ENCODE results near the gene EIF5A2.

Gene EIF5A2

DNA sequence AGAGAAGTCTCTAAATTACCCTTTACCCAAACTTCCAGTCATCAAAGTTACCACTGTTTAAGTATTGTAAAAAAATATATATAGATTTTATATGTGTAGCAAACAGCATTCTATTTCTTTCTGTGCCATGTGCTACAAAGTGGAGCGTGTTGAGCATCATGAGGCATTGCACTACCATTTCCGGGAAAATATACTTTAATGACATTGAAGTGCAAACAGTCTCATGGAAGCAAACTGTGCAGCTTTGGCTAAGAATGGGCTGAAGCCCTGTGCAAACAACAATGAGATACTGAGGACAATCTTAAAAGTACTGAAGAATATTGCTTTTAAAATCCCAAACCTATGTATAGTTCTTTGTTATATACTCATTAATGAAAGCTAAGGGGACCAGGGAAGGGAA, 31.9 kb downstream of the EIF5A2 start:
- no peak for DNase-seq
- no peak overlapping the region for H3K27ac Mint-ChIP-seq
- H3K36me3 Mint-ChIP-seq (ENCODE audit: low read depth): no peaks in the 10 kb centered on the region
- no peak overlapping the region for H3K4me3 Mint-ChIP-seq
- no peaks in the 10 kb centered on the region for H3K27me3 Mint-ChIP-seq
- H3K4me1 Mint-ChIP-seq (ENCODE audit: low read depth): no peaks in the 10 kb centered on the region
- H3K9me3 Mint-ChIP-seq: no peaks in the 10 kb centered on the region

DNA sequence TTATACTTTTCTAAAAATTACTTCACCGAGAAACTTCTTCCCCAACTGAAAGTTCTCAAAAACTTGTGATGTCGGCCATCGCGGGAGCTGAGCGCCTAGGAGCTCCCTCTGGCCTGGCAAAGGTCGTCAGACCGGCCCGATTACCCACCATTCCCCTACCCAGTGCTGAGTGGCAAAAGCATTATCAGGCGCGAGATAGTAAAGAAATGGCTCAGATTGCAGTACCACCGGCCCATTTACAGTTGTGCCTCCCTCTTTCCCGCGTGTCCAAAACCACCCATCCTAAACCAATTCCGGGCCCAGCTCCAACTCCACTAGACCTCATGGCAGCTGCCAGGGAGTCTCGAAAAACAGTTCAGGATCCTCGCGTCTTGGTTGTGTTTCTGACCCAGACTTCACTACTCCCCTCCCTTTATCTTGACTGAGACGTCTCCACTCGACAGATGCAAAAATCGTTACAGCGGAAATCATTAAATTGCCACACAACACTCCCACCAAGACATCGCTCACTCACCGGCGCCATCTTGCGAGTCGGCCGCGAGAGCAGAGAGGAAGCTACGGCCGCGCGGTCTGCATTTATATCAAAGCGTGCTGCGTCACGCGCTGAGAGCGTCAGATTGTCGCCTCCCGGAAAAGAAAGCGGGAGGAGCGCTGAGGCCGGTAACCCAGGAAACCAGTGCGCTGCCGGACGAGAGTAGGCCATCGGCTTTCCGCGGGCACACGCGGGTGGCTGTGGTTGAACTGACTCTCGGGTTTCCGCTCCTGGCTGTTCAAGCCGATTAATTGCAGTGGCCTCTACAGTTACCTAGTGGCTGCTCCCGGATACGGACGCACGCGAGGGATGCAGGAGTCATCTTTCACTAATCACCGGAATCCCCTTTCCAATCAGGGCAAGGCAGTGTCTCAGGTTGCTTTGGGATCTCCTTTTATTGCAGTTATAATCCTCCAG, 38.5 kb downstream of the EIF5A2 start, which contains the start of gene RPL22L1:
TSS of gene RPL22L1 (minus strand) at position 551 of the 949 bp plus-strand sequence. CDS start at position 523, 28 bp downstream.
- H3K9me3 Mint-ChIP-seq: no peaks in the 10 kb centered on the region
- H3K36me3 Mint-ChIP-seq (ENCODE audit: low read depth): peaks cover 56% of the 10 kb centered on the region
- H3K27ac Mint-ChIP-seq: peak within 1 kb of the TSS; percentile 99
- peak within 1 kb of the TSS; percentile 96 for H3K4me3 Mint-ChIP-seq
- DNase-seq: peak; percentile 93
- H3K4me1 Mint-ChIP-seq (ENCODE audit: low read depth): peaks cover 24% of the 10 kb centered on the region
- H3K27me3 Mint-ChIP-seq: no peaks in the 10 kb centered on the region

DNA sequence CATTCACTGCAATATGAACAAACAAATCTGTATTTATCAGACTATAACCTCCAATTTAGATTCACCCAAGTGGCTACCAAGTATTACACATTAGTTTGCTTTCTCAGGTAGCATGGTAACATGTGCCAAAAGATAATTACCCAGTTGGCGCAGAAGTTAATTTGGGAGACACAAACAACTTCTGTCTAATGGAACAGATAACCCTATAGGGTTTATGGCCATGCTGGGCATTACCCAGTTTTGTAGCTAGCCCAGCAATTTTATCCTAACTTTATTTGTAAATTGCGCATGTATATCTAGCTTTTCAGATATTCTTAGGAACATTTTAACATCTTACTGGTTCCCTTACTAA, 39.2 kb downstream of the EIF5A2 start:
- no peak for DNase-seq
- Mint-ChIP-seq H3K4me3 (peak overlapping the region; percentile 96), H3K9me3 (no peaks in the 10 kb centered on the region), H3K27ac (peak overlapping the region; percentile 99), H3K36me3 (ENCODE audit: low read depth) (peaks cover 59% of the 10 kb centered on the region), H3K27me3 (no peaks in the 10 kb centered on the region), H3K4me1 (ENCODE audit: low read depth) (peaks cover 26% of the 10 kb centered on the region)

DNA sequence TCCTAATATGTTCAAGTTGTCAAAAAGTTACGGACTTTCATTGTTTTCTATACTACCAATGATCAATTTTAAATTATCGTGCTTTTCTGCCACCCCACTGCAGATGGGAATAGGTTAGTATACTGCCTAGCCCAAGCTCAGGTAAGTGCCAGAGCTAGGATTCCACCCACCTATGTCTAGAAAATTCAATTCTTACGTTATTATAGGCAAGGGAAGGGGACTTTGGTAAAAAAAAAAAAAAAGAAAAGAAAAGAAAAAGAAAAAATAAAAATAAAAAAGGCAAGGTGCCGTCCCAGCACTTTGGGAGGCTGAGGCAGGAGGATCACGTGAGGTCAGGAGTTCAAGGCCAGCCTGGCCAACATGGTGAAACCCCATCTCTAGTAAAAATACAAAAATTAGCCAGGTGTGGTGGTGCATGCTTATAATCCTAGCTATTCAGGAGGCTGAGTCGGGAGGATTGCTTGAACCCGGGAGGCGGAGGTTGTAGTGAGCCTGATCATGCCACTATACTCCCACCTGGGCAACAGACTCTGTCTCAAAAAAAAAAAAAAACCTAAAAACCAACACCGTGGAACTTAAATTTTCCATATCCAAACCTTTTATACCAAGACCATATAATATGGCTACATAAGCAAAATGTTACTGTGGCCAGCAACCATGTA, 39.7 kb downstream of the EIF5A2 start:
- Mint-ChIP-seq H3K27me3 (no peaks in the 10 kb centered on the region), H3K9me3 (no peaks in the 10 kb centered on the region), H3K27ac (peak overlapping the region; percentile 99), H3K4me1 (ENCODE audit: low read depth) (peaks cover 26% of the 10 kb centered on the region), H3K4me3 (peak overlapping the region; percentile 96), H3K36me3 (ENCODE audit: low read depth) (peaks cover 59% of the 10 kb centered on the region)
- DNase-seq: peak; percentile 52

DNA sequence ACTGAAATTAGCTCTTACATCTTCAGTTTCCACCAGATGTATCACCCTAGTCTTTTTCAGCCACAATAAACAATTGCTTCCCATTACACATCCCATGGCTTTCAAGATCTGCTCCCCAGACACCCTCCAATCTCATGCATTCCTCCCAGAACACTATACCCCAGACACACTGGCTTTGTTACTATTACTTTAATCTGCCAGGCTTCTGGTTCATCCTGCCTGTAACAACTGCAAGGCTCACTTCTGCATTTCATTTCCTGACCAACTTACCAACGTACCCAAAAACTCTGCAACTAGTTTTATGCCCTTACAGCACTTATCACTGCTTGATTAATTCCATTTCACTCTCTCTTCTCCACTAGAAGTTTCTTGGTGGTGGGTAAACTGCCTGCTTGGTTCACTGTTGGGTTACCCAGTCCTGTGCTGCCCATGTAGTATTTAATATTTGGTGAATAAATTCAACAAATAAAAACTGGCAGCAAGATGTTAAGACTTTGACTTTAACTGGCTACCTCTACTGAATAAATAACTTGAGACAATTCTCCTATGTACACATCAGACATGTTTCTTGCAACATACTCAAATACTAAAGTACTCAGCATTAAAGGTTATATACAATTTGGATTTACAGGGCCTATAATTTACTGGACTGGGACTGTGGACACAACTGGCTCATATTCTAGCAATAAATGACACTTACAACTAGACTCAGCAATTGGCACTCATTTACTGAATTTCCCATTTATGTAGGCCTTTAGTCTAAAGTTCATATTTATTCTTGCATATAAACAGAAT, 41.1 kb downstream of the EIF5A2 start:
- peaks cover 59% of the 10 kb centered on the region for H3K36me3 Mint-ChIP-seq (ENCODE audit: low read depth)

DNA sequence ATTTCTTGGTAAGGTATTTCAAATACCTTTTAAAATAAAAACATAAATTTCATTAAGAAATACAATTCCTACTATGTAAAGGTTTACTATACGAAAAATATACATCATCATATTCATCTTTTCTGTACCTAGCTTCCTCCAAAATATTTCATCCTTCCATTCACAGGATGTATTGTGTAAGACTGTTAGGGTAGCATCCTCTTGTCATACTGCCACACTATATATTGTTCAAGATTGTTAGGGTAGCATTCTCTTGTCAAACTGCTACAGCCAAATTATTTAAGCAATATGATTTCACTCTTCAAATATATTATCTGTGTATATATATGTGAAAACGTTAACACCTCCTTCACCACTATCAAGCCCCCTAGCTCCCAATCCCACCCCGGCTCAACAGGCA, 41.9 kb downstream of the EIF5A2 start:
- Mint-ChIP-seq H3K27me3 (no peaks in the 10 kb centered on the region), H3K4me1 (ENCODE audit: low read depth) (peaks cover 26% of the 10 kb centered on the region), H3K36me3 (ENCODE audit: low read depth) (peaks cover 59% of the 10 kb centered on the region), H3K4me3 (peak overlapping the region; percentile 96), H3K9me3 (no peaks in the 10 kb centered on the region), H3K27ac (peak overlapping the region; percentile 88)
- no peak for DNase-seq

More for the DNA sequence above, 41.1 kb downstream of the EIF5A2 start:
- H3K27me3 Mint-ChIP-seq: no peaks in the 10 kb centered on the region
- peak overlapping the region; percentile 88 for H3K27ac Mint-ChIP-seq
- H3K4me1 Mint-ChIP-seq (ENCODE audit: low read depth): peaks cover 26% of the 10 kb centered on the region
- no peaks in the 10 kb centered on the region for H3K9me3 Mint-ChIP-seq
- peak overlapping the region; percentile 96 for H3K4me3 Mint-ChIP-seq
- DNase-seq: no peak

DNA sequence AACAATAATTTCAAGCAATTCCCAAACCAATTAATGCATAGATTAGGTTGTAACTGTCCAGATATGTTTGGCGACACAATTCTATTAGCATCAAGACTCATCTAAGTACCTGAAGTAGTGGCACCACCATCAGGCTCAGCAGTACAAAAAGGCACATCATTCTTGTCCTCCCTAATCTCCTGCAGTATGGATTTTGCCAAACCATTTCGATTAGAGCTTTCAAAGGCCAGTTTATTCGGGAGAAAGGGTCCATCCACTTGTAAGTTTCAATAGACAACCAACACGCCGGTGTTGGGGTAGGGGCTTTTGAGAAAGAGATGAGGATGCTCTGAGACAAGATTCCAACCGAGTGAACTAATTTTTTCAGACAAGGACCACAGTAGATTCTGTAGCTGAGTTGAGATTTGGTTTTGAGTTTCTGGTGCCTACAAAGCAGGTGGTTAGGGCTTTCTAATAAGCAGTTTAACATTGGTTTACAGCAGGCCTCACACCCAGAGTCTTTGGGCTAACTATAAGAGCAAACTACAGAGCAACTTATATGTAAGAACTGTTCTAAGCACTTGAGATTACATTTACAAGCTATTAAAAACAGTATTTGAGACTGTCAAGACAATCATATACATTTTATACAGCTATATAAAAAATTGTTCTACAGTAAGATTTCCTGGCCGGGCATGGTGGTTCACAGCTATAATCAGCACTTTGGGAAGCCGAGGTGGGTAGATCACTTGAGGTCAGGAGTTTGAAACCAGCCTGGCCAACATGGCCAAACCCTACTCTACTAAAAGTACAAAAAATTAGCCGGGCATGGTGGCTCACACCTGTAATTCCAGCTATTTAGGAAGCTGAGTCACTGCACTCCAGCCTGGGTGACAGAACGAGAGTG, 43.0 kb downstream of the EIF5A2 start:
- DNase-seq: peak; percentile 43
- H3K4me1 Mint-ChIP-seq (ENCODE audit: low read depth): peaks cover 17% of the 10 kb centered on the region
- no peak overlapping the region for H3K4me3 Mint-ChIP-seq
- peaks cover 58% of the 10 kb centered on the region for H3K36me3 Mint-ChIP-seq (ENCODE audit: low read depth)
- H3K27me3 Mint-ChIP-seq: no peaks in the 10 kb centered on the region
- no peaks in the 10 kb centered on the region for H3K9me3 Mint-ChIP-seq
- peak overlapping the region; percentile 58 for H3K27ac Mint-ChIP-seq

DNA sequence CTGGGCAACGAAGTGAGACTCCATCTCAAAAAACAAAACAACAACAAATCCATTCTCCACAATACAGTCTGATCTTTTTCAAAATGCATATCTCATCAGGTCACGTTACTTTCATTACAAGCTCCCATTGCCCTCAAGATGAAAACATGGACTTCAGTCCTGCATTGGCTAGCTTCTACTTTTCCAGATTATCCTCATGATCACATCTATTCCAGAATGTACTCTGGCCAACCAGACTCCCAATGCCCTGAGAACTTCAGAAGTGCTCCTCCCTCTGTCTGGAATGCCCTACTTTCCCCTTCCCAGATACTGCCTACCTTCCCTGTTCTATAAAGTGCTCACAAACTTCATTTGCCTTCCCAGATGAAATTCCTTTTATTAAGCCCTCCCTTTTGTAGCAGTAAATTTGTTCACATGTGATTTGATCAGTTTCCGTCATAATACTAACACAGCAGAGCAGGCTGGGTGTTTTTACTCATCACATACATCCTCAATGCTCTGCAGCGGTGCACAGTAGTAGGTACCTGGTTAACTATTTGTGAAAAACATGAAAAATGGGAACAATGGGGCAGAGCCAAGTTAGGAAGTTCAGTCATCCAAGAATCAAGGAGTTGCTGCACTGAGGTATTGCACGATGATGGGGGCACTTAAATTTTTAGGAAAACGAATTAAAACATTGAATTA, 43.8 kb downstream of the EIF5A2 start:
- H3K36me3 Mint-ChIP-seq (ENCODE audit: low read depth): peaks cover 50% of the 10 kb centered on the region
- DNase-seq: no peak
- peak overlapping the region; percentile 7 for H3K27ac Mint-ChIP-seq
- peaks cover 14% of the 10 kb centered on the region for H3K4me1 Mint-ChIP-seq (ENCODE audit: low read depth)
- peak overlapping the region; percentile 1 for H3K4me3 Mint-ChIP-seq
- H3K9me3 Mint-ChIP-seq: no peaks in the 10 kb centered on the region
- H3K27me3 Mint-ChIP-seq: no peaks in the 10 kb centered on the region

DNA sequence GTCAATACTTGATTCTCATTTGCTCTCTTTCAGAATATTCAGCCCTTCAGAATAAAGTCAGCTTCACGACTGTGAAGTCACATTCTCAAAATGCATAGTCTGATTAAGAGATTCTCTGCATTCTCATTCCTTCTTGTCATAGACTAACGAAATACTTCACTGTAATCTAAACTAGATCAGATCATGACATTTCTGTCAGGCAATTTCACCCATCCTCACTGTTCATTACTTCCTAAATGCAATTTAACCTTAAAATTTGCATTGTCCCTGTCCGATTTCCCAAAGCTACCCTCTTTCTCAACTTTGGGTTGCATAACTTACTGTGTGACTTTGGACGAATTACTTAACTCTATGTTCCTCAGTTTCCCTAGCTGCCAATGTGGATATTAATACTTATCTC, 44.6 kb downstream of the EIF5A2 start:
- no peaks in the 10 kb centered on the region for H3K9me3 Mint-ChIP-seq
- H3K4me1 Mint-ChIP-seq (ENCODE audit: low read depth): peaks cover 14% of the 10 kb centered on the region

DNA sequence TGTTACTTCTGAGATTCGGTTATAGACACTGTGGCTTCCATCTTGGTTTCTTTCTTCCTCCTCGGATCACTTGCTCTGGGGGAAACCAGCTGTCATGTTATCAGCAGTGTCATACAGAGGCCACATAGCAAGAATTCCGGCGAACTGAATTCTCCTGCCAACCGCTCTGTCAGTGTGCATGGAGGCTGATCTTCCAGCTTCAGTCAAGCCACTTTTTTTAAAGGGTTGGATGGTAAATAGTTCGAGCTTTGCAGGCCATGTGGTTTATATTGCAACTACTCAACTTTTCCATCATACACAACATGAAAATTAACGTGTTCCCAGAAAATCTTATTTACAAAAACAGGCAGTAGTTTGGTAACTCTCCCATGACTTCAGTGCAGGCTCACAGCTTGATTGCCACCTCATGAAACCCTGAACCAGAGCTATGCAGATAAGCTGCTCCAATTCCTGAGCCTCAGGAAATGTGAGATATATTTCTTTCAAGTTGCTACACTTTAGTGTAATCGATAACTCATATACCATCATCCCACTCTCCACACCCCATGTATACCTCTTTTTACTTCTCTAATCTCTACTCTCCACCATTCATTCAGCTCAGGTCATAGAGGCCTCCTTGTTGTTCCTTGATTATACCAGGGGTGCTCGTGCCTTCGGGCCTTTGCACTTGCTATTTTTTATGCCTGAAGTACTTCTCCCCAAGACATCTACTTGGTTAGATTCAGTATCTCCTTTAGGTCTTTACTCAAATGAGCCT, 45.6 kb downstream of the EIF5A2 start:
- H3K4me3 Mint-ChIP-seq: no peak overlapping the region
- peaks cover 19% of the 10 kb centered on the region for H3K4me1 Mint-ChIP-seq (ENCODE audit: low read depth)
- no peak for DNase-seq
- H3K36me3 Mint-ChIP-seq (ENCODE audit: low read depth): peaks cover 32% of the 10 kb centered on the region
- H3K27ac Mint-ChIP-seq: peak overlapping the region; percentile 4
- no peaks in the 10 kb centered on the region for H3K27me3 Mint-ChIP-seq
- no peaks in the 10 kb centered on the region for H3K9me3 Mint-ChIP-seq

More for the DNA sequence above, 44.6 kb downstream of the EIF5A2 start:
- no peaks in the 10 kb centered on the region for H3K27me3 Mint-ChIP-seq
- no peak for DNase-seq
- no peak overlapping the region for H3K4me3 Mint-ChIP-seq
- peaks cover 42% of the 10 kb centered on the region for H3K36me3 Mint-ChIP-seq (ENCODE audit: low read depth)
- H3K27ac Mint-ChIP-seq: peak overlapping the region; percentile 34

DNA sequence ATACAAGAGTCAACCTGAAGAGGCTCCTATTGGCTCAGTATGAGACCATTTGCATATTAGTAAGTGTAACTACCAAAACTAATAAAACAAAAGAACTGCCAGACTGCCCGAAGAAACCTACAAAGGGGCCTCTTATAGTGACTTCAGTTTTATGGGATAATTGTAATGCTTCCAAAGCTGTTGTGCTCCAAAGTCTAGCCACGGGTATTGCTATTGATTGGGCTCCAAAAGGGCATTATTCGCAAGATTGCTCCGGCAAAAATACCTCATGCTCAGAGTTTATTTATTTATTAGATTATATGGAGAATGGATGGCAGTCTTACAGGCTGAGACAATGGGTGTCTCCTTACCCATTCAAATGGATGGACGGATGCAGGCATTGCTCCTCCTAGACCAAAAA, 49.8 kb downstream of the EIF5A2 start:
- no peaks in the 10 kb centered on the region for H3K9me3 Mint-ChIP-seq
- H3K27me3 Mint-ChIP-seq: peaks cover 3% of the 10 kb centered on the region
- H3K4me3 Mint-ChIP-seq: no peak overlapping the region
- H3K36me3 Mint-ChIP-seq (ENCODE audit: low read depth): no peaks in the 10 kb centered on the region
- peaks cover 19% of the 10 kb centered on the region for H3K4me1 Mint-ChIP-seq (ENCODE audit: low read depth)
- DNase-seq: no peak
- H3K27ac Mint-ChIP-seq: no peak overlapping the region

DNA sequence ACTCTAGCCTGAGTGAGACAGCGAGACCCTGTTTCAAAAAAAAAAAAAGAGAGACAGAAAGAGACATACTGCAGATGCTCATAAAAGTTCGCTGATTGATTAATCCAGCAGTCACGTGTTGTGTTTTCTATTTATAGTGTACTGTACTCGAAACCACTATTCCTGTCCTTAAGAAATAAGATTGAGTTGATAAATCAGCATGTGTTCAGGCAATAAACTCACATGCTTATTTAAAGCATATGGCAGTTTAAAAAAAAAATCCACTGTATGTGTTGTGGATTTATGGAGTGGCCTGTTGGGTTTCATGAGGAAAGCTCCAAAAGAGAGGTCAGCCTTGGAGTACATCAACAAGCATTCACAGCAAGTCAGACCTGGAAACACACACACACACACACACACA, 56.1 kb downstream of the EIF5A2 start:
- no peak for DNase-seq
- H3K4me1 Mint-ChIP-seq (ENCODE audit: low read depth): peaks cover 10% of the 10 kb centered on the region
- no peak overlapping the region for H3K27ac Mint-ChIP-seq
- no peak overlapping the region for H3K4me3 Mint-ChIP-seq
- peaks cover 10% of the 10 kb centered on the region for H3K27me3 Mint-ChIP-seq
- H3K36me3 Mint-ChIP-seq (ENCODE audit: low read depth): no peaks in the 10 kb centered on the region
- H3K9me3 Mint-ChIP-seq: no peaks in the 10 kb centered on the region
